Muscle of arm (tissue), 12 donors: ENCODE measurements around the gene AMACR. TPM values are rescaled to one million over a fixed set of nuclear protein-coding genes. Genes with fewer than 3 reads are reported as not detected.

Source experiments
- polyA plus RNA-seq, 12 donors: library from polyadenylated mRNA; unstranded; fragments of 120-200 nt; gene quantifications; one replicate each; pipeline ENCODE4 v1.2.1, GENCODE V29; 2013; ENCODE audit not compliant: insufficient read length in 12 of 12

The AMACR gene
- polyA plus RNA-seq, 12 donors = 4.7 to 36.0 (median 7.9) TPM; not detected in 1

Other genes with a start within 250 kb of the AMACR start
- gene ADAMTS12, start 116.1 kb downstream of the AMACR start, polyA plus RNA-seq = 10 to 100 TPM in 11 of 12 donors, not detected in 1; 18.2 to 33.9 (median 23.0) TPM
- not detected for gene RXFP3, start 71.7 kb downstream of the AMACR start, polyA plus RNA-seq
- gene SLC45A2, start 23.4 kb downstream of the AMACR start, polyA plus RNA-seq = 1 to 10 TPM in 1 of 12 donors, under 1 TPM in 7, not detected in 4; 0.12 to 1.1 (median 0.18) TPM
- 100 to 1,000 TPM in 8 of 12 donors, 10 to 100 TPM in 3, not detected in 1; 73.1 to 169 (median 109) TPM for gene C1QTNF3, start 35.2 kb upstream of the AMACR start, polyA plus RNA-seq